Hepatocyte (in vitro differentiated cells): ENCODE results near the gene MOK. TPM values are rescaled to one million over a fixed set of nuclear protein-coding genes. Genes with fewer than 3 reads are reported as not detected.

Source experiments
- DNase-seq: peaks from one replicate; pipeline ENCODE4 v3.0.0-alpha.2; 2016; ENCODE audit warnings: low spot score
- H2AFZ ChIP-seq: fragments of 200-600 bp; sonication (generic); 2 replicates; pipeline ENCODE4 v1.6.0; 2016; ENCODE audit warnings: antibody characterized with exemption, mild to moderate bottlenecking
- H3K27ac ChIP-seq: fragments of 200-600 bp; sonication (generic); 2 replicates; pipeline ENCODE4 v1.5.1; 2016; ENCODE audit warnings: mild to moderate bottlenecking
- H3K27me3 ChIP-seq: fragments of 200-600 bp; sonication (generic); 2 replicates; pipeline ENCODE4 v1.6.1; 2016
- H3K36me3 ChIP-seq: fragments of 200-600 bp; sonication (generic); replicated peaks from 2 replicates; pipeline ENCODE4 v1.5.1; 2016; ENCODE audit warnings: low read depth; ENCODE audit not compliant: insufficient read depth
- H3K4me1 ChIP-seq: fragments of 200-600 bp; sonication (generic); 2 replicates; pipeline ENCODE4 v1.5.1; 2016; ENCODE audit warnings: mild to moderate bottlenecking, moderate library complexity; ENCODE audit not compliant: insufficient read depth
- H3K4me2 ChIP-seq: fragments of 200-600 bp; sonication (generic); 2 replicates; pipeline ENCODE4 v1.6.0; 2016
- H3K4me3 ChIP-seq: fragments of 200-600 bp; sonication (generic); 2 replicates; pipeline ENCODE4 v1.5.1; 2016; ENCODE audit warnings: mild to moderate bottlenecking
- H3K79me2 ChIP-seq: fragments of 200-600 bp; sonication (generic); 2 replicates; pipeline ENCODE4 v1.6.0; 2017; ENCODE audit warnings: mild to moderate bottlenecking
- H3K9me2 ChIP-seq: fragments of 200-600 bp; sonication (generic); replicated peaks from 2 replicates; pipeline ENCODE4 v1.6.0; 2017; ENCODE audit warnings: mild to moderate bottlenecking; ENCODE audit not compliant: insufficient read depth
- H3K9me3 ChIP-seq: fragments of 200-600 bp; sonication (generic); 2 replicates; pipeline ENCODE4 v1.5.1; 2016; ENCODE audit warnings: low read depth, mild to moderate bottlenecking
- H4K20me1 ChIP-seq: fragments of 200-600 bp; sonication (generic); 2 replicates; pipeline ENCODE4 v1.6.0; 2016; ENCODE audit warnings: mild to moderate bottlenecking; ENCODE audit not compliant: insufficient read depth, poor library complexity, severe bottlenecking
- CTCF ChIP-seq: fragments of 200-600 bp; sonication (generic); IDR thresholded peaks from 2 replicates; pipeline ENCODE4 v1.5.1; 2016; ENCODE audit warnings: antibody characterized with exemption, mild to moderate bottlenecking; ENCODE audit not compliant: poor library complexity
- EZH2 ChIP-seq: fragments of 200-600 bp; sonication (generic); IDR thresholded peaks from 2 replicates; pipeline ENCODE4 v1.6.1; 2016; ENCODE audit warnings: antibody characterized with exemption, mild to moderate bottlenecking, borderline replicate concordance
- EZH2phosphoT487 ChIP-seq: fragments of 200-600 bp; sonication (generic); IDR thresholded peaks from one replicate; pipeline ENCODE4 v1.6.1; 2018; ENCODE audit warnings: antibody characterized with exemption, mild to moderate bottlenecking, low read depth, moderate library complexity; ENCODE audit not compliant: unreplicated experiment, severe bottlenecking
- WGBS: methylation state at CpG from one replicate; pipeline ENCODE4 v1.1.6; 2016; ENCODE audit warnings: low lambda C conversion rate; ENCODE audit errors: missing lambda C conversion rate; 5-methylcytosine and 5-hydroxymethylcytosine counted together
- polyA plus RNA-seq: library from polyadenylated mRNA; unstranded; fragments of >200 nt; fragmentation: Nextera tagmentation; extraction: Ambion mirVana; gene quantifications from 2 replicates; pipeline ENCODE4 v1.2.1, GENCODE V29; 2016
- total RNA-seq: library from RNA; depleted of rRNA; stranded (reverse); fragments of >200 nt; gene quantifications from 2 replicates; pipeline ENCODE4 v1.2.3, GENCODE V29; 2014

MOK gene
- total and polyA plus RNA-seq, 2 experiments from 2014 or later, result 9.3 to 13.5 TPM

GRCh38 chr14:102182936-102183619, 121.9 kb downstream of the MOK start:
- Histone ChIP-seq H3K4me3 (no peak overlapping the region), H3K27ac (no peak overlapping the region), H3K79me2 (peaks cover 100% of the 10 kb centered on the region), H3K36me3 (no peaks in the 10 kb centered on the region), H3K4me1 (peaks cover 25% of the 10 kb centered on the region), H4K20me1 (peaks cover 42% of the 10 kb centered on the region), H2AFZ (no peak overlapping the region), H3K4me2 (no peak overlapping the region), H3K9me2 (no peaks in the 10 kb centered on the region), H3K9me3 (no peaks in the 10 kb centered on the region), H3K27me3 (no peaks in the 10 kb centered on the region)
- 79% methylated on average over 9 of the region's 9 CpGs for WGBS
- no peak for DNase-seq
- TF ChIP-seq EZH2 (no peak), CTCF (no peak), EZH2phosphoT487 (no peak)

DNA sequence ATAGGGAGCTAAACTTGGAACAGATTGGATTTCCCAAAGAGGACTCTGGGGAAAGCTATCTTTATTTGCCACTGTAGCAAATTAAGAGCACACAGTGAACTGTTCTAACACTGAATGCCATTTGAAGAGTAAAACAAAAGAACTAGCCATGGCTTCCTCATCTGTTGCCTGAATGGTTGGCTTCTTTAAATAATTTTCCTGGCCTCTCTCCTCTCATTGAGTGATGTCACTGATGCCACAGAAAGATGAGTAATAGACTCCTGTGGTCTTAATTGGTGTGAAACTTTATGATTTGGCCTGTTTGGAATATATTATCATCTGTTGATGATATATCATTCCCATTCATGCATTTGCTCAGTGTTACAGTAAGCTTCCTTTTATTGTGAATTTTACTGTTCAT, 122.8 kb downstream of the MOK start:
- no peak overlapping the region for H3K4me3 ChIP-seq
- H3K9me2 ChIP-seq, result no peaks in the 10 kb centered on the region
- peaks cover 100% of the 10 kb centered on the region for H3K79me2 ChIP-seq
- no peak overlapping the region for H3K27ac ChIP-seq
- no peak for TF ChIP-seq EZH2
- no peak for TF ChIP-seq CTCF
- no peak for TF ChIP-seq EZH2phosphoT487
- peaks cover 33% of the 10 kb centered on the region for H4K20me1 ChIP-seq
- DNase-seq, result no peak
- peaks cover 20% of the 10 kb centered on the region for H3K4me1 ChIP-seq
- no peaks in the 10 kb centered on the region for H3K36me3 ChIP-seq
- H2AFZ ChIP-seq, result no peak overlapping the region
- no peaks in the 10 kb centered on the region for H3K9me3 ChIP-seq
- no peaks in the 10 kb centered on the region for H3K27me3 ChIP-seq
- no peak overlapping the region for H3K4me2 ChIP-seq

GRCh38 chr14:102181187-102181586, 123.8 kb downstream of the MOK start:
- H3K27ac ChIP-seq, result no peak overlapping the region
- no peaks in the 10 kb centered on the region for H3K9me2 ChIP-seq
- H3K4me2 ChIP-seq, result no peak overlapping the region
- WGBS, result 95% methylated on average over 1 of the region's 1 CpG
- no peak overlapping the region for H3K4me3 ChIP-seq
- peaks cover 100% of the 10 kb centered on the region for H3K79me2 ChIP-seq
- no peaks in the 10 kb centered on the region for H3K9me3 ChIP-seq
- H4K20me1 ChIP-seq, result peaks cover 32% of the 10 kb centered on the region
- peaks cover 14% of the 10 kb centered on the region for H3K4me1 ChIP-seq
- no peak for DNase-seq
- TF ChIP-seq EZH2 (no peak), EZH2phosphoT487 (no peak), CTCF (no peak)
- H3K27me3 ChIP-seq, result no peaks in the 10 kb centered on the region
- no peak overlapping the region for H2AFZ ChIP-seq
- H3K36me3 ChIP-seq, result no peaks in the 10 kb centered on the region
